ENCODE results near the gene AHDC1. TPM values are rescaled to one million over a fixed set of nuclear protein-coding genes. Genes with fewer than 3 reads are reported as not detected.

Gene AHDC1
- total RNA-seq, 1 donor from 2014 or later = 10.8 TPM

DNA sequence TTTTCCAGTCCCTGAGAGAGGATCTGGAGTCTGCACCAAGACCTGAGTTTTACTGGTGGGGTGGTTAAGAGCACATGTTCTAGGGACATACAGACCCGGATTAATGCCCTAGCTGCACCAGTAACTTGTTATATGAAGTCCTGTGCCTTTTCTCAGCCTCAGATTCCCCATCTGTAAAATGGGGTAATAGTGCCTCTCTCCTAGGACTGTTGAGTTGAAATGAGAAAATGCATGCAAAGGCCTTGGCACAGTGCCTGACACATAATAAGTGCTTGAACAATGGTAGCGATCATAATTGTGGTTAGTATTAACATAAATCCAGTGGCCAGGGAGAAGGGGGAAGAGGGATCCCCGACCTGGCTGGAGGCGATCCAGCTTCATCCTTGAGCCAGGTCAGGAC is 12.3 kb downstream of the AHDC1 start:
- DNase-seq (ENCODE audit: low read depth) = no peak
- H3K4me3 ChIP-seq (ENCODE audit: low read depth, low read length) = no peak overlapping the region
- TF ChIP-seq, protein P1, sequence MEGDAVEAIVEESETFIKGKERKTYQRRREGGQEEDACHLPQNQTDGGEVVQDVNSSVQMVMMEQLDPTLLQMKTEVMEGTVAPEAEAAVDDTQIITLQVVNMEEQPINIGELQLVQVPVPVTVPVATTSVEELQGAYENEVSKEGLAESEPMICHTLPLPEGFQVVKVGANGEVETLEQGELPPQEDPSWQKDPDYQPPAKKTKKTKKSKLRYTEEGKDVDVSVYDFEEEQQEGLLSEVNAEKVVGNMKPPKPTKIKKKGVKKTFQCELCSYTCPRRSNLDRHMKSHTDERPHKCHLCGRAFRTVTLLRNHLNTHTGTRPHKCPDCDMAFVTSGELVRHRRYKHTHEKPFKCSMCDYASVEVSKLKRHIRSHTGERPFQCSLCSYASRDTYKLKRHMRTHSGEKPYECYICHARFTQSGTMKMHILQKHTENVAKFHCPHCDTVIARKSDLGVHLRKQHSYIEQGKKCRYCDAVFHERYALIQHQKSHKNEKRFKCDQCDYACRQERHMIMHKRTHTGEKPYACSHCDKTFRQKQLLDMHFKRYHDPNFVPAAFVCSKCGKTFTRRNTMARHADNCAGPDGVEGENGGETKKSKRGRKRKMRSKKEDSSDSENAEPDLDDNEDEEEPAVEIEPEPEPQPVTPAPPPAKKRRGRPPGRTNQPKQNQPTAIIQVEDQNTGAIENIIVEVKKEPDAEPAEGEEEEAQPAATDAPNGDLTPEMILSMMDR (conservative IDR thresholded peaks at IDR 0.05; ENCODE audit: low read depth, low read length) = no peak

DNA sequence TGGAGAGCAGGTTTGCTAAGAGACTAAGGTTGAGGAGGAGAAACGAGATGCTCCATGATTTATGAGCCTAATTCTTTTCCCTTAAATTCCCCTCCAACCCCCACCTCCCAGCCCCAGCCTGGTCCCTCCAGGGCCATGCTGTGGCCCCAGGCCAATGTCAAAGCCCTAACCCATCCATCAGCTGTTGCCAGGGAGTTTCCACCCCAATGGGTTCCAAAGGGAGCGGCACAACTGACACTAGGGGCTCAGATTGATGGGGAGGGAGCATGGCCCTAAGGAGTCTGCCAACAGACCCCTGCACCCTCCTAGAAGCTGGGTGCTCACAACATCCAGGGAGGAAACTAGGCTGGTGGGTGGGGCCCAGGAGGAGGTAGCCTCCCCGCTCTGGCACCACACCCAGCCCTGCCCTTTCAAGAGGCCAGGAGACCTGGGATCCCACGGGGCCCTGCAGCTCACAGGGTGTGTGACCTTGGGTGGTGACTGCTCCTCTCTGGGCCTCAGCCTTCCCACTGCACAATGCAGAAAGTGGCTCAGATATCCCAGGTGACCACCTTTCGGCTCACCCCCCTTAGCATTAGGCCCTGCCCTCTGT is 12.9 kb downstream of the AHDC1 start:
- no peak overlapping the region for H3K4me3 ChIP-seq (ENCODE audit: low read depth, low read length)
- DNase-seq (ENCODE audit: low read depth) = no peak
- TF ChIP-seq, protein P1 (conservative IDR thresholded peaks at IDR 0.05; ENCODE audit: low read depth, low read length) = no peak

DNA sequence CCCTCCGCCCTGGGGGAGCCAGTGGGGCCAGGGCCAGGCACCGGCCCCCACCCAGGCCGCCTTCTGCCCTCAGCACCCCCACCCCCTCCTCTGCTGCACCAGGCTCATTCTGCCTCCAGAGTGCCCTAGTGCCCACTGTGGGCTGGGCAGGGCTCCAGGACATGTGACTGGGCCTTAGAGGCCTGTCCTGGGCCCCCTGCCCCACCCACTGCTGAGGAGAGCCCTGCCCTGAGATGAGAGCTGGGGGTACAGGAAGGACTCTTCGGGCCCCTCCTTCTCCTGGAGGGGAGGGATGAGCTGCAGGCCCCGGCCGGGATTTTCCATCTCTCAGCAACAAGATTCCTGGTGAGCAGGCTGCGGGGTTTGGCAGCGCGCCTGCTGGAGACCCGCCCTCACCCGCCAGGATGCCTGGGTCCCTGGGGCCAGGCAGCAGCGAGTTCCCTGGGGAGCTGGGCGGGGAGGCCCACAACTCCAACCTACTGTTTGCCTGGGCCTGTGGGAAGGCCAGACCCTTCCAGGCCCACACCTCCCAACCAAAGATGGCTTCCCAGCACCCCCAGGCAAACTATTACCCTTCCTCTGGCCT is 14.0 kb downstream of the AHDC1 start:
- no peak overlapping the region for H3K4me3 ChIP-seq (ENCODE audit: low read depth, low read length)
- TF ChIP-seq, protein P1 (conservative IDR thresholded peaks at IDR 0.05; ENCODE audit: low read depth, low read length) = no peak
- no peak for DNase-seq (ENCODE audit: low read depth)

DNA sequence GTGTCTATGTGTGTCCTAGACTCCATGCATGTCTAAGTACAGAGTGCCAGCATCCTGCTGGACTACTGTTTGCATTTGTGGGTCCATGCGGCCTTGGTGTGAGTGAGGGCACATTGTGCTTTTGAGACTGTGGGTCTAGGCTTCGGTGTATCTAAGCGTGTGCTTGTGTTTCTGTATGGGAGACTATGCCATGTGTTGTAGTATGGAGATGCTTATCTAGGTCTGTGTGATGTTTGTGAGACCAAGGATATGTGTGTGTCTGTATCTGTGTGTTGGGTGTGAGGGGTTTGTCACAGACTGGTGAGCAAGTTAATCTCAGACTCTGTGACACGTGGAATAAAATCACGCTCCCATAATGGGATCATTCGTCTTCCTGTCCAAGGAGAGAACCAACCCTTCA is 14.5 kb downstream of the AHDC1 start:
- no peak for DNase-seq (ENCODE audit: low read depth)
- no peak overlapping the region for H3K4me3 ChIP-seq (ENCODE audit: low read depth, low read length)
- TF ChIP-seq, protein P1 (conservative IDR thresholded peaks at IDR 0.05; ENCODE audit: low read depth, low read length) = no peak

DNA sequence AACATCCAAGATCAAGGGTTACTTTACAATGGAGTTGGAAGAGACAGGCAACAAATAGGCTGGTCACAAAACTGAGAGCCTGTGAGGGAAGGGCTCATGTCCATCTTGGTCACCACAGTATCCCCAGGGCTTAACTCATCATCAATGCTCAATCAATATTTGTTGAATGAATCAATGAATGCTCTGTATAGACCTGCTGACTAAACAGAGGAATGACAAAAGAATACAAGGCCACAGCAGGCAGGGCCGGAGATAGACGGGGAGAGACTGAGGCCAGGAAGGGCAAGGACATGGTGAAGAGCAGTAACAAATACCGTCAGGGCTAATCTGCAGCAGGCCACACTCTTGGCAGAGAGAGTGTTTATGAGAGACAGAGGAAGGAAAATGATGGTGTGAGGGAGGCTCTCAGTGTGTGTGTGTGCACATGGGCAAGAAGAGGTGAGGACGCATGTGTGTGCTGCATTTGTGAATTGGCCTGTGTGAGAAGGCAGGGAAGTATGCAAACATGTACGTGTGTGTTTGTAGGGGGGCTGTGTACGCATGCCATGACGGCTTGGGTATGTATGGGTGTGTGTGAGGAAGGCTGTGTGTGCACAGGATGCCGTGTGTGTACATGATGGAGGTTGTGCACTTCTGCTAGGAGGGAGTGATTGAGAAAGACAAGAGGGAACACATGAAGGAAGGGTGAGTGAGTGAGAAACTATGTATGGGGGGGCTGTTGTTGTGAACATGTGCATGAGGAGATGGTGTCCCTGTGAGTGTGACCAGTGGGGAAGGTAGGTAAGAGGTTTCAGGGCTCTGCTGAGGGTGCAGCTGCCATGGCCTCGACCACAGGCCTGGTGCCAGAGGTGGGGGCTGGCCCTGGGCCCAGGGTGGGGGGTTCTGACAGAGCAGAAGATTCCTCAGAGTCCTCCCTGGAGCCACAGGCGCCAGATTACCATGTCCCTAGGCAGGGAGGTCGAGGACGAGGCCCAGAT is 15.4 kb downstream of the AHDC1 start:
- TF ChIP-seq, protein P1 (conservative IDR thresholded peaks at IDR 0.05; ENCODE audit: low read depth, low read length) = no peak
- no peak overlapping the region for H3K4me3 ChIP-seq (ENCODE audit: low read depth, low read length)
- no peak for DNase-seq (ENCODE audit: low read depth)

DNA sequence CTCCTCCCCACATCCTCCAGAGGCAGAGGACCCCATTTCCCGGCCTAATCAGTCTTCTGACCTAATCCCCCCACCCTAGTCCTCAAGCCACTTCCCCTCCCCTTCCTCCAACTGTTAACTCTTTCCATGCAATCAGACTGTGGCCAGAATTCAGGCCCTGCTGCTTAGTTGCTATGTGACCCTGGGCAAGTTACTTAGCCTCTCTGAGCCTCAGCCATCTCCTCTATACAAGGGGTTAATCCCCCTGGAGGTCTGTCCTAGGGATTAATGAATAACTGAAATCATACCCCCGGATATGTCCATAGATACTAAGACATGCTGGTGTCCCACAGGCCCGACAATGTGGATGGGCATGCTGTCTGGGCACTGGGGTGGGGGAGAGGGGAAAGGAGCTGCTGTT is 18.3 kb downstream of the AHDC1 start:
- TF ChIP-seq, protein P1 (conservative IDR thresholded peaks at IDR 0.05; ENCODE audit: low read depth, low read length) = no peak
- H3K4me3 ChIP-seq (ENCODE audit: low read depth, low read length) = no peak overlapping the region
- no peak for DNase-seq (ENCODE audit: low read depth)
